HS-27A (cell line): ENCODE measurements around the gene SLC35G2.
"Not testable (repeated sequence)": the region's sequence is repeated elsewhere in the genome, so short reads cannot be mapped to it uniquely, and the experiment has no call there.

Source experiments
- DNase-seq: peaks from one replicate; pipeline ENCODE4 v3.0.0-alpha.2; 2012; ENCODE audit warnings: low read depth, missing footprints

SLC35G2 gene

GRCh38 chr3:136835089-136835812, 16.3 kb downstream of the SLC35G2 start:
- no peak for DNase-seq

GRCh38 chr3:136835813-136836510, 17.0 kb downstream of the SLC35G2 start:
- DNase-seq: no peak

- no peak for DNase-seq
These were observed 17.7 kb downstream of the SLC35G2 start for GRCh38 chr3:136836511-136837156.

GRCh38 chr3:136838641-136839555, 20.0 kb downstream of the SLC35G2 start:
- no peak for DNase-seq

- DNase-seq: no peak
These were observed 20.6 kb downstream of the SLC35G2 start for GRCh38 chr3:136839556-136839931.

GRCh38 chr3:136840252-136840651, 21.3 kb downstream of the SLC35G2 start:
- no peak for DNase-seq

- DNase-seq: no peak
These were observed 23.4 kb downstream of the SLC35G2 start for GRCh38 chr3:136842294-136842693.

GRCh38 chr3:136844724-136845123, 25.8 kb downstream of the SLC35G2 start:
- DNase-seq: no peak

- DNase-seq: no peak
These were observed 33.3 kb downstream of the SLC35G2 start for GRCh38 chr3:136852180-136852579.

- DNase-seq: no peak
These were observed 37.7 kb downstream of the SLC35G2 start for GRCh38 chr3:136856665-136857064.

GRCh38 chr3:136858381-136858780, 39.5 kb downstream of the SLC35G2 start:
- DNase-seq: no peak

GRCh38 chr3:136860541-136860940, 41.6 kb downstream of the SLC35G2 start:
- DNase-seq: no peak

- DNase-seq: peak; percentile 94
These were observed 43.1 kb downstream of the SLC35G2 start, which contains the start of gene NCK1 for GRCh38 chr3:136861890-136862616. Gene NCK1 (plus strand): TSS chr3:136862208. CDS start chr3:136928002, 65,794 bp downstream.

- no peak for DNase-seq
These were observed 43.8 kb downstream of the SLC35G2 start for GRCh38 chr3:136862617-136863322.

- no peak for DNase-seq
These were observed 50.4 kb downstream of the SLC35G2 start for GRCh38 chr3:136869282-136869681.

- not testable (repeated sequence) for DNase-seq
These were observed 53.3 kb downstream of the SLC35G2 start for GRCh38 chr3:136872258-136872657.

- DNase-seq: not testable (repeated sequence)
These were observed 60.6 kb downstream of the SLC35G2 start for GRCh38 chr3:136879510-136879909.

GRCh38 chr3:136882571-136882970, 63.6 kb downstream of the SLC35G2 start:
- DNase-seq: no peak

- DNase-seq: no peak
These were observed 65.2 kb downstream of the SLC35G2 start for GRCh38 chr3:136883967-136884720.
